GM19324 (cell line): ENCODE measurements around the gene GTPBP8.

Experiments
- ATAC-seq: cut with Tn5 transposase; IDR thresholded peaks from one replicate; pipeline ENCODE4 v1.9.1; 2021; ENCODE audit warnings: mild to moderate bottlenecking, moderate library complexity; ENCODE audit not compliant: unreplicated experiment, low FRiP score

The GTPBP8 gene

DNA sequence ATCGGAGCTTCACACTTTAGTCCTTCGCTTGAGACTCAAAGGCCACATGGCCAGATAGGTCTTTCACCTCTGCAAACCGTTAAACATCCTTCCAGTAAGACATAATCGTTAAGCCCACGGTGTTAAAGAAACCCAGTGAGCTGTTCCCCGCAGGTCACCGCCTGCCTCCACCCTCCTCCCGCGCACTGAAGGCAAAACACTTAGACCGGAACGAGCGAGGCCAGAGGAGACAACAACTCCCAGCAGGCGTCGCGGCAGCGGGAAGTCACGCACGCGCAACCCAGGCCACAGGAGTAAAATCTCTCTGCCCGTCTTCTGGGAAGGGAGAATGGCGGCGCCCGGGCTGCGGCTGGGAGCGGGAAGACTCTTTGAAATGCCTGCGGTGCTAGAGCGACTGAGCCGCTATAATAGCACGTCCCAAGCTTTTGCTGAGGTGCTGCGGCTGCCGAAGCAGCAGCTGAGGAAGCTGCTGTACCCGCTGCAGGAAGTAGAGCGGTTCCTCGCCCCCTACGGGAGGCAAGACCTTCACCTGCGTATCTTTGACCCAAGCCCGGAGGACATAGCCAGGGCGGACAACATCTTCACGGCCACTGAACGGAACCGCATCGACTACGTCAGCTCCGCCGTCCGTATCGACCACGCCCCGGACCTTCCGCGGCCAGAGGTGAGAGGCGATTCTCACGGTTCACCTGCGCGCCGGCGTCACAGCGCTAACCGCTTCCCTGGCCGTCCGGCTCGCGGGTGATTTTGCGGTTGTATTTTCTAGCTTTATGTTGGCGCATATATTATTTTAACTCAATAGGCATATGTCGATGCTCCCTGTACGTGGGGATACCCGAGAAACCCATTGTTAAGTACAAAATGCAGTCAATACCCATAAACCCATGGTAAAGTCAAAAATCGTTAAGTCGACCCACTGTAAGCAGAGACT, at the start of gene GTPBP8:
Gene GTPBP8 (plus strand): TSS at position 313 of the 931 bp plus-strand sequence. CDS start 16 bp downstream, at position 329.
- peak; percentile 97 for ATAC-seq

- ATAC-seq: no peak
These were observed 42.4 kb upstream of the GTPBP8 start for GRCh38 chr3:112948346-112948838.

DNA sequence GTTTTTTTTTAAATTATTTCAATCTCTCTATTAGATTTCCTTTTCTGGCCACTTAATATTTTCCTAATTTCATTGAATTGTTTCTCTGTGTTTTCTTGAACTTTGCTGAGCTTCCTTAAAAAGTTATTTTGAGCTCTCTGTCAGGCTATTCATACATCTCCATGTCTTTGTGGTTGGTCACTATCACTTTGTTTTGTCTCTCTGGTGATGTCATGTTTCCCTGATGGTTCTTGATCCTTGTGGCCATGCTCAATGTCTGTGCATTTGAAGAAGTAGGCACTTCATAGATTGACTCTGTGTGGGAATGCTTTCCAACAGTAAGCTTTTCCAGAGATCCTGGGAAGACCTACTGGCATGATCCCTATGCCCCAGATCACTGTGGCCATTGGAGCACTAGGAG, 34.4 kb upstream of the GTPBP8 start:
- ATAC-seq: no peak

DNA sequence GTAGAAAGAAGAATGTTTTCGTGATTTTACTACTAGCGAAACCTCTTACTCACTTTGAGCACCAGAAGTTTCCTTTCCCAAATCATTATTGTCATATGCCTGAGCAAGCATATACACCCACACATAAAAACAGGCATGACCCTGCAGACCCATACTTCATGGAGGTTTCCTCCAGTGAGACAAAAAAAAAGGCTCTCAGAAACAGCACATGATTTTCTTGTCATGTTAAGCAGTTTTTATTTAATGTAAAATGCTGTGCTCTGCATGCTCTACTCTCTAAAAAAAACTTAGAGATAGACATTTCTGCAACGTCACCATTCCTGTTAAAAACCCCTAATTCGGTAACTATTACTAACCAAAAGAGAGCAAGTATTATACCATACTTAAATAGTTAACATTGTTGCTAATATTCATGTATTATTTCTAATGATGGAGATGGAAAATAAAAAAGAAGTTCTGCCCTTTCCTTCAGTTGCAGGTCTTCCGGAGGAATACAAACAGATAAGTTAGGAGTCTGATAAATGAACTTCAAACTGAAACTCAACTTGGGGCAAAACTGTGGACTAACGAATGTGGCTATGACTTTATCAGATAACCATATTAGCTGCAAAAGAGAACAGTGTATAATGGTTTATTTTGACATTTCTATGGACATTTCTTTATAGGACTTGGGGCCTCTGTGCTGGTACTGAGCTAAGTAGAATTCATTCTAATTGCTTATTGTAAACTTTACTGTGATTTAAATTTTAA, 31.8 kb upstream of the GTPBP8 start:
- ATAC-seq: no peak

DNA sequence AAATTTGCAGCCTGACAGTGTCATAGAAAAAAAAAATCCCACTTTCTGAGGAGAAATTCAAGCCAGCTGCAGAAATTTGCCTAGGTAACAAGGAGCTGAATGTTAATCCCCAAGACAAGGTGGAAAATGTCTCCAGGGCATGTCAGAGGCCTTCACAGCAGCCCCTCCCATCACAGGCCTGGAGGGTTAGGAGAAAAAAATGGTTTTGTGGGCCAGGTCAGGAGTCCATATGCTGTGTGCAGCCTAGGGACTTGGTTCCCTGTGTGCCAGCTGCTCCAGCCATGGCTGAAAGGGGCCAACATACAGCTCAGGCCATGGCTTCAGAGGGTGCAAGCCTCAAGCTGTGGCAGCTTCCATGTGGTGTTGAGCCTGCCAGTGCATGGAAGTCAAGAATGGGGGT, 27.1 kb upstream of the GTPBP8 start:
- ATAC-seq: no peak

GRCh38 chr3:112965656-112966055, 25.1 kb upstream of the GTPBP8 start:
- ATAC-seq: no peak

- ATAC-seq: no peak
These were observed 24.2 kb upstream of the GTPBP8 start for GRCh38 chr3:112966633-112967032.

DNA sequence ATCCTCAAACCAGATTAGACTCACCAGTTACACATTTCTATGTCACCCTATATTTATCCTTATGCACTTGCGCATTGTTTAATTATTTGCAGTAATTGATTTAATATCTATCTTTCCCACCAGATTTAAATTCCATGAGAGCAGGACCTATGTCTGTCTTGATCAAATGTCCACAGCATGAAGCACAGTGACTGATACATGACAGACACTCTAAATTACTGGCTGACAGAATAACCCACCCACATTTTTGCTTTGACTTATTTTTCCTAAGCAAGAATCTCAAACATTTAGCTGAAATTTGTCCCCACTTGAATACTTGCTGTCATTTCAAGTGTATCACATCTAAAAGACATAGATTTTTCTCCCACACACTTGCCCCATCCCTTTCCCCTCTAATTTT, 23.4 kb upstream of the GTPBP8 start:
- no peak for ATAC-seq

DNA sequence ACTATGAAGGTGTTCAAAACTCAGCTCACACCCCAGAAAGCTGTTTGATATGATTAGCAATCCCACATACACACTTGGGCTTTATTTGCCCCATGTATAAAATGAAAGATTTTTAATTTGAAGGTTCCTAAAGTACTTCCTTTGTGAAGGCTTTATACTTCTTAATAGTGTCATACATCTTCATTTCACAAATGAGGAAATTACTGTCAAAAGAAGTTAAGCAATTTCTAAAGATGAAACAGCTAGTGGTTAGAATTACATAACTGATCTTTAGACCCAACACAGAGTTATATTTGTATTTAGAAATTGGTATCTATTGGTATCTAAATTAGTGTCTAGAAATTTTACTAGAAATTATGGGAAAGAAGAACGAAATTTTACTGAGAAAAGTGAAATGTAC, 23.0 kb upstream of the GTPBP8 start:
- ATAC-seq: no peak

GRCh38 chr3:112972158-112972557, 18.6 kb upstream of the GTPBP8 start:
- no peak for ATAC-seq

GRCh38 chr3:112973325-112974177, 17.2 kb upstream of the GTPBP8 start:
- peak; percentile 88 for ATAC-seq

- ATAC-seq: peak; percentile 17
These were observed 16.6 kb upstream of the GTPBP8 start for GRCh38 chr3:112974178-112974517.

GRCh38 chr3:112974894-112975293, 15.9 kb upstream of the GTPBP8 start, which contains the start of gene CD200R1:
Gene CD200R1 (minus strand): TSS chr3:112975103. CDS start chr3:112974857, 246 bp downstream.
- no peak for ATAC-seq

DNA sequence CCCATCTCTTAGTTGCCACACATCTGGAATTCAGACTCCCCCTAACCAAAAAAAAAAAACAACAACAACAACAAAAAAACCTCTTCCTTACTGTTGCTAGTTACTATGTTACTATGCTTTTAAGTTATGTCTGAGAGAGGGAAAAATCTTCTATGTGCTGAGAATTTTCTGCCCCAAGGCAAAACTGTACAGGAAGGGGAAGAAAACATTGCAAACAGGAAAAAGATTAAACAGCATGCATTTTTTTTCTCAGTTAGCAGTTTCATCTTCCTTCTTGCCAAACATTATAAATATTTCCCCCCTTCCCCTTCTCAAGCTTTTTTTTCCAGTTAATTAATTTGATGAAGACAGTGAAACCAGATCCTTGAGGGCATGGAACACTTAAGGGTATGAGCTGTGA, 14.8 kb upstream of the GTPBP8 start:
- no peak for ATAC-seq

- ATAC-seq: no peak
These were observed 13.8 kb upstream of the GTPBP8 start for GRCh38 chr3:112976953-112977352.

DNA sequence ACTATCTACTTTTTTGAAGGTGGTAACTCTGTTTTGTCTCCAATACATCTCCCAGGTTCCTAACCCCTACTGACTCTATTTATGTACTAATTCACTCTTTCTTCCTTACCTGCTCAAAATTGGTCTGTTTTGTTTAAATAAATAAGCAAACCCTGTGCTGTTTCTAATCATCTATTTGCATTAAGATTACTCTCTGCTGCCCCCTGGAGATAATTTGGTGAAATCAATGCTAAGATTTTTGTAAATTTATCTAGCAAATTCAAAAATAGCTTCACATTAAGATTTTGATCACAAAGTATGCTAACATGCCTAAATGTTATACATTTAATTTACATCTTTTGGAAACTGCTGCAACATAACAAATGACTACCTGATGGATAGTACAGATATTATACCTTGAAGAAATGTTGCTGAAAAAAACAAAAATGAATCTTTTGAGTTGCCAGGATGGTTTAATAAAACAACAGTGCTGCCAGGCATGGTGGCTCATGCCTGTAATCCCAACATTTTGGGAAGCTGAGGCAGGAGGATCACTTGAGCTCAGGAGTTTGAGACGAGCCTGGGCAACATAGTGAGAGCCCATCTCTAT, 11.4 kb upstream of the GTPBP8 start:
- no peak for ATAC-seq

DNA sequence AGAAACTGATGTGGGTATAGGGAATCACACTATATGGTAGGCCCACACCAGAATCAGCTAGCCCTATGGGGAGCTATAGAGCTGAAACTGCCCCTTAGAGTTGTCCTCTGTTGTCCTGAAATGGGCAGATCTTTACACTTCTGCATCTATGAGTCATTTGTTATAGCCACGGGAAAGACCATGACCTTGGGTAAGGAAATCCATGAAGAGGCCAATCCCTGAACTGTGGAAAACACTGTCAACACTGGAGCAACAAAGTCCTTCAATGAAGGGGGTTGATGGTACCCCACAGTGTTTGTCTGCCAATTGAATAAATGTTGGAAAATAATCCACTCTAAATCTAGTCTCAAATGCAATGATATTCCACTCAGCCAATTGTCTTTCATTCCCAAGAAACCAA, 10.7 kb upstream of the GTPBP8 start:
- no peak for ATAC-seq

- no peak for ATAC-seq
These were observed 8.1 kb upstream of the GTPBP8 start for GRCh38 chr3:112982710-112983109.

DNA sequence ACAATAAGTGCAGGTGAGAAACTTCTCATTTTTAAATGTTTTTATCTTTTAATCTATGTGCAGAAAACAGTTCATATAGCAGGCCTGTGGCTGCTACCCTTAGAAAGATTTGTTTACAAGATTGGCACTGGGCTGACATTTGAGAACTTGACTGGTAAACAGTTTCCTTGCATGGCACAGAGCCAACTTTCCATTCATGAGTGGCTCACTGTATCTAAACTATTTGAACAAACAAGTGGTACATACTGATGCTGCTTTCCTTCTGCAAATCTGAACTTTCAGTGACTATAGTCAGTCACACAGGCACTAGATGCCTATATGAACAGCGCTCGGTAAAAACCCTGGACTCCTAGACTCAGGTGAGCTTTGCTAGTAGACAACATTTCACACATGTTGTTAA, 6.3 kb upstream of the GTPBP8 start:
- ATAC-seq: no peak

- no peak for ATAC-seq
These were observed 3.0 kb upstream of the GTPBP8 start for GRCh38 chr3:112987710-112988334.
